ENCODE results near the gene SHROOM3.

GRCh38 chr4:76717431-76717830 lies 282.4 kb downstream of the SHROOM3 start:
- TF ChIP-seq POLR2A (IDR thresholded peaks at IDR 0.05) (no peak), CTCF (IDR thresholded peaks at IDR 0.05) (no peak)
